CMK (cell line): Measurements from ENCODE around the gene IL1R2.

Experiments used
- DNase-seq: peaks from one replicate; pipeline ENCODE4 v3.0.0-alpha.2; 2010; ENCODE audit warnings: low read depth

IL1R2 gene

DNA sequence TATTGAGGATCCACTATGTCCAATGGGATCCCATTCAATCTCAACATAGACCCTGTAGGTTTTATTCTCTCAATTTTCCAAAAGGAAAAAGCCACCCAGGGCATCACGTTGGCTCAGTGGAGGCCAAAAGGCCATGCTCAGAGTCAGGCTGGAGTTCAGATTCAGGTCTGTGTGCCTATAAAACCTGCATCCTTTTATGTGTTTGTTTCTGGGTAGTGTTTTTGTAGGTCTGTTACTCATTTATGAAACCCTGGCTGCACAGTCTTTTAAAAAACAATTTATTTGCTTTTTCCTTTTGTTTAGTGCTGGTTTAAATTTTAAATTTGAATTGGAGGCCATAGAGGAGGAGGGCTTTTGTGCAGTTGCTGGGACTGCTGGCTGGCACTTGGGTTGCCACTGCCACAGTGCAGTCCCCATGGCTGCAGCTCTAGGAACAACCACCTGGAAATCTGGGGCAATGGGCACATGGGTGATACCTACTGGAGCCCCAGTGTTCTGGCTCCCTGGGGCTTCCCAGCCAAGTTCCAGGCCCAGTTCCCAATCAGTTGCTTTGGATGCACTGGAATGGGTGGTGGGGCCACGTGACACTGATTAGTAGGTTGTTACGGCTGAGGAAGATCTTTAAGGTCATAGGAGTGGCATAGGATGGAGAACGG is 31.3 kb downstream of the IL1R2 start:
- no peak for DNase-seq

DNA sequence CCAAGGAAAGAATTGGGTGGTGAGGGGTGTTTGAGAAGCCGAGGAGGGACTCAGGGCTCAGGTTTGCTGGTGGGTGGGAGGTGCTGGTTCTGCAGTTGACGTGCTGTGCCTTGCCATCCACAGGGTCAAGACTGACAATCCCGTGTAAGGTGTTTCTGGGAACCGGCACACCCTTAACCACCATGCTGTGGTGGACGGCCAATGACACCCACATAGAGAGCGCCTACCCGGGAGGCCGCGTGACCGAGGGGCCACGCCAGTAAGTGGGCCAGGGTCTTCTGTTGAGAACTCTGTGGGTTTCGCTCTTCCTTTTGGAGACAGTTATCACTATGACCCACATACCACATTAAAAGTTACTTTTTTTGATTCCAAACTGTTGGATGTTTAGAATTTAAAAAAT is 32.6 kb downstream of the IL1R2 start:
- no peak for DNase-seq

GRCh38 chr2:102025016-102025501 is 33.3 kb downstream of the IL1R2 start:
- no peak for DNase-seq

- DNase-seq, result no peak
Measured at GRCh38 chr2:102025583-102026267, 34.0 kb downstream of the IL1R2 start.

DNA sequence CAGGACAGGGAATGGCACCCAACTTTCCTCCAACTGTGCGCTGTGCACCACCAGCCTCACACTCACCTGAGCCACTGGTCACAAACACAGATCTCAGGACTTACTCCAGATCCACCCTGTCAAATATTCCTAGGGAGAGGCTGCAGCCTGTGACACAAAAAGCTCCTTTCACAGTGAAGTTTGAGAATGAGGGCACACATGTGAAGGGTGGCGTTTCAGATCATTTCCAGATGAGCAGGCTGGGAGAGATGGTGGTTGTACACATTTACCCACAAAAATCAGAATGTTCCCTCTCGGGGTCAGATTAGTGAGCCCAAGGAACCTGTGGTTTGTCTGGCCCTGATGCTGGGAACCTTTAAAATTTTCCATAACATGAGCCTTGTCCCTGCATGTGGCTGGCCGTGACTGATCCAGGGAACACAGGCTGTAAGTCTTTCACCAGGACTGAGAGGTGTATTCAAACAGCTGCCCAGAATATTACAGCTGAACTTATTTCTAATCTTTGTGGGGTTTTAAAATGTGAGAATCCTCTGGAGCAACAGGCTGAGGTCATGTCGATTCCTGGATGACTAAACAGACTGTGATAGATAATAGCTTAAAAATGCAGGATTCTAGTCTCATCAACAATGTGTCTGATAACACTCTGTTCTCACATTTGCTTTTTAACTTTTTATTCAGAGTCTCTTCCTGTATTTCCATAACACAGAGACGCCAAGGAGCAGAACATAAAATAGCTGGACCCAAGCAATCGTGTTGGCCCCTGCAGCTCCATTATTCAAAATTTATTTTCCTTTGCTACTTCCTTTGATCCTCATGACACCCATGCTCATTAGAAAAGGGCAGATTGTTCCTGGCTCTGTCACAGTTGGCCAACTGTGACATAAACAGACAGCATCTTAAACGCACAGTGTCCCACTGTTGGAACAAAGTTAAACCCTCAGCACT is 35.5 kb downstream of the IL1R2 start:
- no peak for DNase-seq

DNA sequence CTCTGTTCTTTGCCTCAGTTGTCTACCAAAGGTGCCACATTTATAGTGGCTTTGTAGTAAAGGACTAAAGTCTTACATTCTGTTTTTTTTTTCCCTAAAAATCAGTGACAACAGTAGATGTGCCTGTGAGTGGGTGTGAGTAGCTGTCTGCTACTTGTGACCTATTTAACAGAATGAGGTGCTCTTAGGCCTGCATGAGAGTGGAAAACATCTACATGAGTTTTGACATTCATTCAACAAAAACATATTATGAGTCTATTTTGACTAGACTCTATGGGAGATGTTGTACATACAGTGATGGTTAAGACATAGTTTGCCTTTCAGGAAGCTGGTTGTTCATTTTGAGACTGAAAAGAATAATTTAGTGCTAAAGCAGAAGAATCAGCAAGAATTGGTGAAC is 36.7 kb downstream of the IL1R2 start:
- DNase-seq, result no peak

- DNase-seq, result no peak
Measured at GRCh38 chr2:102029405-102029804, 37.6 kb downstream of the IL1R2 start.

- DNase-seq, result no peak
Measured at GRCh38 chr2:102029952-102030351, 38.2 kb downstream of the IL1R2 start.

DNA sequence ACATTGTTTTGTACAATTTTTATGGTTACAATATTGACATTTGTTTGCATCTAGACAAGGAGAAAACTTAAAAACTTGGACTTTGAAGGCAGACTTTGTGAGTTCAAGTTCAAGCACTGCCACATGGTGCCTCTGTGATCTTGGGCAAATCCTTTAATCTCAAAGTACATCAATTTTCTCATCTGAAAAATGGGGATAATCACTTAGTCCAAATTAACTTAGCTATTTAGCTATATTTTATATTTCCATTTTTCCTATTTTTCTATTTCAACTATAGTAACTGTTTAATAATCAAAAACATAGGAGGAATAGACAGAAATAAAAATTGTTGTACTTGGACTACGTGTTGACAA is 38.7 kb downstream of the IL1R2 start:
- DNase-seq, result no peak

DNA sequence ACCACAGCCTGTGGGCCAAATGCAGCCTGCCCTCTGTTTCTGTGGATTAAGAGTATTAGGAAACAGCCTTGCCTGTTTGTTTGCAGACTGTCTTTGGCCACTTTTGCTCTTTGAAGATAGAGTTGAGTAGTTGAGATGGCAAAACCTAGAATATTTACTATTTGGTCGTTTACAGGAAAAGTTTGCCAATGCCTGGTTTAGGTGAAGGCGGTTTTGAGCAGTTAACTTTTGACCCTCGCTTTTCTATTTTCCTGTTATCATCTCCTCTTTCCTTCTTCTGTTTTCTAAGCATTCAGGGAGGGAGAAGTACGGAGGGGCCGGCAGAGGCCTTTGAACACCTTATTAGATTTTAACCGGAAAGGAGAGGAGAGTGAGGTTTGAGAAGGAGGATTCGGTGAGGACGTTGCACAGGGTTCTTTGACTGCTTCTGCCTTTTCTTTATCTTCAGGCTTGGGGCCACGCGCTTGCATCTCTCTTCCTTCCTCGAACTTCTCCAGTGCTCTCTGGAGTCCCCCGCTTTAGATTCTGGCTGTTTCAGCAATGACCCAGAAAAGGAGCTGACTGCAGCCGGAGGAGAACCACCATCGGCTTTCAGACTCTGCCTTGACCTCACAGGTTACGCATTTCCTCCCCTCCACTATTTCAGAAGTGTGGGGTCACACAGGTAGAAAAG is 39.2 kb downstream of the IL1R2 start:
- no peak for DNase-seq

DNA sequence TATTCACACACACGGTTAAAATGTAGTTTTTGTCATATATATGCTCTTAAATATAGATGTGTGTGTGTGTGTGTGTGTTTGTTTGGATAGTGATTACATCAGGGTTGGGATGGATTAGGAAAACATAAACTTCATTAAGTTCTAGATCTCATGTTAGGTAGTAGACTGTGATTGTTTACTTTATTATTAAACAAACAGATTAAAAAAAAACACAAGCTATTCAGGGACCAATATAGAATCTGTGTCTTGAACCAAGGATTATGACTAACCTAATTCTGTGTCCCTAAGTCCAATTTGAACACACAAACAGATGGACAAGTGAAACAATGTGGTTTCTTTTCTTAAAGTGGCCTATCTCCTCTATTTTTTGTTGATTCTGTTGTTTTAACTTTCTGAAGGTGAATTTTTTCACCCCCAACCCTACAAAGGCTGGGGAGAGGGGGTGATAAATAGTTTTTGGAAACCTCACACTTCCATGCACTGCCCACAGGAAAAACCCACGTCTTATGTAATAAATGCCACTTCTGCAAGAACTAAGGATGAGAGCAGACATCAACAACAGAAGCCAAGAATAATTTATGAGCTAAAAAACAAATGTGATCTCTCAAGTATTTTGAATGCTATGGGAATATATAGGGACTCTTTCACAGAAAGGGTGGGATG is 40.7 kb downstream of the IL1R2 start:
- no peak for DNase-seq

GRCh38 chr2:102033031-102033749 is 41.4 kb downstream of the IL1R2 start:
- DNase-seq, result no peak

GRCh38 chr2:102033750-102034682 is 42.3 kb downstream of the IL1R2 start:
- no peak for DNase-seq

DNA sequence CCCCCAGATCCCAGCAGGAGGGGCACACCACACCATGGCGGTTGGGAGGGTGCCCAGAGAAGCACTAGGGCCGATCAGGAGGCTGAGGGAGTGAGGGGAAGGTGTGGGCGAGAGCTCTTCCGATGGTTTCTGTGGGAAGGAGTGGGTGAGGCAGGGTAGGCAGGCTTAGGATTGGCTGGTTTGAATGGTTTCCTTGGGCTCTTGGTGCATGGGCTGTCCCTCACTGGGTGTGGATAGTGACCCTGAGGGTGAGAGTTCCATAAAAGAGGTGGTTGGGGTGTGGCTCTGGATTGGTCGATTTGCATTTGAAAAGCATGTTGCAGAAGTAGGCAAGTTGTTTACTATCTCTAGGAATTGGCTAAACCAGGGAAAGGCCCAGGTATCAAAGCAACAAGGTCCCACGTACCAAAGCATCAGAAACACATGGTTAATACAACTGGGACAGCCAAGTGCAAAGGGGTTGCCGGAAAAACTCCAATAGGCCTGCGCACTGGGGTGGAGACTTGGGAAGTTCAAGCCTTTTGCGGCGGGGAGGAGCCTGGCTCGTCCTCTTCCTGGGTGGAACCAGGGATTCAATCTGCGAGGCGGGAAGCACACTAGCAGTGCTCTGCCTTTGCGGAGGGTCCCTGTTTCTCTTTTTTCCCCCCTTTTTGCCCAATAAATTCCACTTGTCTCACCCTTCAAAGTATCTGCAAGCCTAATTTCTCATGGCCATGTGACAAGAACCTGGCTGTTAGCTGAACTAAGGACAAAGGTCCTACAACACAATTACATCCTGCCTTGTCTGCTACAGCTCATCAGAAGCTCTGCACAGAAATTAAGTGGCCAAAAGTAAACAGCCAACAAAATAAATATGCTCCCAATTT is 43.2 kb downstream of the IL1R2 start:
- no peak for DNase-seq

- no peak for DNase-seq
Measured at GRCh38 chr2:102037681-102038080, 45.9 kb downstream of the IL1R2 start.

GRCh38 chr2:102040229-102040628 is 48.5 kb downstream of the IL1R2 start:
- no peak for DNase-seq

- no peak for DNase-seq
Measured at GRCh38 chr2:102041351-102041750, 49.6 kb downstream of the IL1R2 start.

DNA sequence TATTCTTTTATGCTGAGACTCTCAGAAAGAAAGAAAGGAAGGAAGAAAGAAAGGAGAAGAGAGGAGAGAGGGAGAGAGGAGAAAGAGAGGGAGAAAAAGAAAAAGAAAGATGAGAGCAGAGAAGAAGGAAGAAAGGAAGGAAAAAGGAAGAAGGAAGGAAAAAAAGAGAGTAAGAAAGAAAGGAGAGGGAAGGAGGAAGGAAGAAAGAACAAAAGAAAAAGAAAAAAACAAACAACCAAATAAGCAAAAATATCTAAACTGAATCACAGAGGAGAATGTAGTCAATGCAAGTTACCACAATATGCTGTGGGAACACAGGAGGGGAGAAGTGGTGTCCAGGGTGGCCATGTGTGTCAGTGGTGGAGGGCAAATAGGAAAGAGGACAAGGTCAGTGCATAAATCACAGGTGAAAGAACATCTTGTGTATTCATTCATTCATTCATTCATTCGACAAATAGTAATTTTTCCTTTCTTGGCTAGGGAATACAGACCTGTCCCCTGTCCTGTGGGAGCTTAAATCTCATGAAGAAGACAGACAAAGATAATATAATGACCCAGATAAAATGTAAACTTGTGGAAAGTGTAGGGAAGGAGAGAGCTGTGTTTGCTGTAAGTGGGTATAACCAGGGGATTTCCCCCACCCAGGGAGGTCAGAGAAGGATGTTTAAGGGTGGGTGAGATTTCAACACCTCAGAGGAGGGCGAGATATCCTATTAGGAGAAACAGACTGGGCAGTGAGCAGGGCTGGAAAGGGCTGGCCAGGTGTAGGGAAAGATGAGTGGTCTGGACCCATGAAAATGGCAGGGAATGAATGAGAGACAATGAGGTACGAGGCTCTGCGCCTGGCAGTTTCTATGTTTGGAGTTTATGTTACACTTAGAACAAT is 50.7 kb downstream of the IL1R2 start:
- no peak for DNase-seq
